GM12878 (cell line): ENCODE measurements around the gene SRSF1. TPM values are rescaled to one million over a fixed set of nuclear protein-coding genes. Genes with fewer than 3 reads are reported as not detected.

Source experiments
- ATAC-seq: fragments of 200-7000 bp; cut with Tn5 transposase; 3 replicates; pipeline ENCODE4 v1.9.1; 2020; ENCODE audit warnings: mild to moderate bottlenecking, moderate library complexity
- BruUV-seq: library from RNA; stranded (reverse); fragments of 400-500 nt; replicated peaks from 2 replicates; lab custom pipeline; 2021; lab: Mats Ljungman, UMichigan
- CTCF ChIA-PET: fragments of 300-600 bp; sonication (Branson Sonifier 250); formaldehyde crosslinking; extraction: SDS; loops from one replicate; lab custom pipeline; 2021; ENCODE audit warnings: inconsistent platforms; lab: Yijun Ruan, JAX
- POLR2A ChIA-PET: fragments of 350-600 bp; formaldehyde crosslinking; extraction: SDS; loops from one replicate; lab custom pipeline; 2021; ENCODE audit warnings: inconsistent platforms; lab: Charles Lee
- RAD21 ChIA-PET: fragments of 300-600 bp; sonication (Branson Sonifier 250); formaldehyde crosslinking; loops from one replicate; lab custom pipeline; 2023; ENCODE audit warnings: antibody characterized with exemption; ENCODE audit not compliant: unreplicated experiment; lab: Charles Lee
- SMC1A ChIA-PET: fragments of 300-600 bp; sonication (Branson Sonifier 250); formaldehyde crosslinking; loops from one replicate; lab custom pipeline; 2023; ENCODE audit not compliant: unreplicated experiment, uncharacterized antibody; lab: Charles Lee
- DNase-seq: peaks from one replicate; pipeline ENCODE4 v3.0.0-alpha.2; 2011; ENCODE audit warnings: low read depth, low spot score
- FAIRE-seq: peaks from 3 replicates; lab custom pipeline; 2011; peaks lifted over from hg19 to GRCh38; lab: Jason Lieb, UNC
- H2AFZ ChIP-seq: 2 replicates; pipeline ENCODE4 v1.6.0; 2011; ENCODE audit warnings: low read depth, low read length, control low read depth; ENCODE audit not compliant: control insufficient read depth
- H3K27ac ChIP-seq: 2 replicates; pipeline ENCODE4 v1.5.1; 2011; ENCODE audit warnings: control low read depth; ENCODE audit not compliant: control insufficient read depth, insufficient read depth
- H3K27me3 ChIP-seq, 2 experiments: replicated peaks in 1 of 2; 2 replicates each; pipeline versions ENCODE4 v1.6.0 to v1.6.1; 2011; ENCODE audit warnings: low read length in 1 of 2; ENCODE audit not compliant: control insufficient read depth in 2 of 2, insufficient read depth in 2 of 2
- H3K36me3 ChIP-seq, 2 experiments: 2 replicates each; pipeline ENCODE4 v1.5.1; 2011; ENCODE audit warnings: low read length in 1 of 2; ENCODE audit not compliant: control insufficient read depth in 2 of 2, insufficient read depth in 2 of 2
- H3K4me1 ChIP-seq: 2 replicates; pipeline ENCODE4 v1.6.1; 2011; ENCODE audit warnings: mild to moderate bottlenecking, low read length, moderate library complexity, mixed read lengths; ENCODE audit not compliant: control insufficient read depth, insufficient read depth
- H3K4me2 ChIP-seq: 2 replicates; pipeline ENCODE4 v1.6.0; 2011; ENCODE audit warnings: control low read depth; ENCODE audit not compliant: control insufficient read depth, insufficient read depth
- H3K4me3 ChIP-seq: fragments of 200-600 bp; sonication (generic); 2 replicates; pipeline ENCODE4 v1.5.1; 2016
- H3K79me2 ChIP-seq: 2 replicates; pipeline ENCODE4 v1.6.0; 2011; ENCODE audit warnings: low read length; ENCODE audit not compliant: control insufficient read depth, insufficient read depth
- H3K9ac ChIP-seq: 2 replicates; pipeline ENCODE4 v1.8.0; 2011; ENCODE audit warnings: low read length, control low read depth, mixed read lengths; ENCODE audit not compliant: control insufficient read depth, insufficient read depth
- H3K9me3 ChIP-seq: replicated peaks from 3 replicates; pipeline ENCODE4 v1.5.1; 2011; ENCODE audit warnings: mild to moderate bottlenecking, low read length; ENCODE audit not compliant: control insufficient read depth, insufficient read depth
- H4K20me1 ChIP-seq: 2 replicates; pipeline ENCODE4 v1.6.0; 2011; ENCODE audit not compliant: control insufficient read depth, insufficient read depth
- BCL3 ChIP-seq: IDR thresholded peaks from 2 replicates; pipeline ENCODE4 v1.6.1; 2011; ENCODE audit warnings: borderline replicate concordance, low read depth, mild to moderate bottlenecking, moderate library complexity, low read length; ENCODE audit not compliant: insufficient read depth, poor library complexity, severe bottlenecking
- HDAC2 ChIP-seq: fragments of 200-600 bp; sonication (generic); IDR thresholded peaks from 2 replicates; pipeline ENCODE4 v1.6.1; 2017
- MXI1 ChIP-seq: fragments of 150-350 bp; IDR thresholded peaks from 2 replicates; pipeline ENCODE4 v1.6.1; 2011; ENCODE audit warnings: low read depth, mild to moderate bottlenecking, inconsistent platforms, low read length, improper control_type of control experiment
- NRF1 ChIP-seq: conservative IDR thresholded peaks from 2 replicates; pipeline ENCODE4 v1.6.1; 2011; ENCODE audit warnings: mild to moderate bottlenecking, low read depth, low read length, improper control_type of control experiment
- PKNOX1 ChIP-seq: fragments of 450-650 bp; IDR thresholded peaks from 2 replicates; pipeline ENCODE4 v1.6.1; 2016; ENCODE audit warnings: mild to moderate bottlenecking
- POLR2A ChIP-seq: IDR thresholded peaks from 2 replicates; pipeline ENCODE4 v1.6.1; 2011; ENCODE audit warnings: low read depth, mild to moderate bottlenecking, low read length
- ZBTB33 ChIP-seq: fragments of 450-650 bp; IDR thresholded peaks from 2 replicates; pipeline ENCODE4 v1.6.1; 2017; ENCODE audit warnings: mild to moderate bottlenecking
- WGBS: methylation state at CpG from one replicate; pipeline ENCODE4 v1.1.6; 2016; ENCODE audit warnings: low lambda C conversion rate; ENCODE audit not compliant: insufficient replicate concordance, insufficient coverage; ENCODE audit errors: missing lambda C conversion rate; 5-methylcytosine and 5-hydroxymethylcytosine counted together
- in situ Hi-C: fragments of 300-500 bp; cut with MboI; formaldehyde crosslinking; loops from 9 replicates; pipeline ENCODE4 v1.14.3; 2018; ENCODE audit warnings: mixed read lengths
- intact Hi-C: fragments of 100-400 bp; cut with micrococcal nuclease; formaldehyde crosslinking; loops from one replicate; pipeline ENCODE4 v1.14.2; 2022; ENCODE audit not compliant: unreplicated experiment
- polyA plus RNA-seq, 11 experiments: library from polyadenylated mRNA; depleted of rRNA in 4 of 11; unstranded in 6 of 11; stranded (reverse) in 5 of 11; fragments of >200 nt; fragmentation: Nextera tagmentation in 4 of 11; fragmentation: Illumina TruSeq in 1 of 11; extraction: Ambion mirVana in 4 of 11; extraction: Trizol in 1 of 11; gene quantifications; 1 replicate in 1 of 11; 2 replicates in 10 of 11; pipeline versions ENCODE4 v1.2.1 to v1.2.3, GENCODE V29; 2011 to 2016; ENCODE audit warnings: inconsistent platforms in 2 of 11, missing spikeins in 2 of 11, low read depth in 1 of 11
- total RNA-seq, 4 experiments: library from RNA; depleted of rRNA in 3 of 4; stranded (reverse); fragments of >200 nt in 3 of 4; fragmentation: Illumina TruSeq in 1 of 4; extraction: Trizol in 1 of 4; gene quantifications; 2 replicates each; pipeline versions ENCODE4 v1.2.1 to v1.2.3, GENCODE V29; 2013 to 2021
- TF ChIP-seq, protein P1 (sequence below): IDR thresholded peaks from 2 replicates; pipeline ENCODE4 v1.6.1; 2012; ENCODE audit warnings: mild to moderate bottlenecking, low read depth, low read length

Gene SRSF1
- total and polyA plus RNA-seq, 10 of the 15 experiments (the other 5 are each of a cell fraction or from before 2014, with no cell fraction given): 101 to 474 (median 404) TPM

DNA sequence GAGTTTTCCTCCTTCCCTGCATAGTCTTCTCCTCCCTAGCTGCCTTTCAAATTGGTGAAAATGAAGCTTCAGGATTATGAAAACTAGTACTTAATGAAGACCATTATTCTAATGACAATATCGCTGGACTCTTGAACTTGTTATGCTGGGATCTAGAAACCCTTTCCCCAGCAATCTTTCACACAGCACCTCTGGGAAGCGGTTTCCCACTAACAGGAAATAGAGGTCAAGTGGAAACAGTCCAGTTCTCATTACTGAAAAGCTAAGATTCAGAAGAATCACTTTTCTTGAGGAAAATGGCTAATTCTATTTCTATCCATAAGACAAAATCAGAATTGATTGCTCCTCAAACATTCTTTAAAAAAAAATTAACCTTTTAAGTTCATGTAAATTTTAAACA is 17.0 kb downstream of the SRSF1 start:
- no peak for TF ChIP-seq MXI1
- no peak for TF ChIP-seq NRF1
- no peak for TF ChIP-seq BCL3
- TF ChIP-seq, protein P1, sequence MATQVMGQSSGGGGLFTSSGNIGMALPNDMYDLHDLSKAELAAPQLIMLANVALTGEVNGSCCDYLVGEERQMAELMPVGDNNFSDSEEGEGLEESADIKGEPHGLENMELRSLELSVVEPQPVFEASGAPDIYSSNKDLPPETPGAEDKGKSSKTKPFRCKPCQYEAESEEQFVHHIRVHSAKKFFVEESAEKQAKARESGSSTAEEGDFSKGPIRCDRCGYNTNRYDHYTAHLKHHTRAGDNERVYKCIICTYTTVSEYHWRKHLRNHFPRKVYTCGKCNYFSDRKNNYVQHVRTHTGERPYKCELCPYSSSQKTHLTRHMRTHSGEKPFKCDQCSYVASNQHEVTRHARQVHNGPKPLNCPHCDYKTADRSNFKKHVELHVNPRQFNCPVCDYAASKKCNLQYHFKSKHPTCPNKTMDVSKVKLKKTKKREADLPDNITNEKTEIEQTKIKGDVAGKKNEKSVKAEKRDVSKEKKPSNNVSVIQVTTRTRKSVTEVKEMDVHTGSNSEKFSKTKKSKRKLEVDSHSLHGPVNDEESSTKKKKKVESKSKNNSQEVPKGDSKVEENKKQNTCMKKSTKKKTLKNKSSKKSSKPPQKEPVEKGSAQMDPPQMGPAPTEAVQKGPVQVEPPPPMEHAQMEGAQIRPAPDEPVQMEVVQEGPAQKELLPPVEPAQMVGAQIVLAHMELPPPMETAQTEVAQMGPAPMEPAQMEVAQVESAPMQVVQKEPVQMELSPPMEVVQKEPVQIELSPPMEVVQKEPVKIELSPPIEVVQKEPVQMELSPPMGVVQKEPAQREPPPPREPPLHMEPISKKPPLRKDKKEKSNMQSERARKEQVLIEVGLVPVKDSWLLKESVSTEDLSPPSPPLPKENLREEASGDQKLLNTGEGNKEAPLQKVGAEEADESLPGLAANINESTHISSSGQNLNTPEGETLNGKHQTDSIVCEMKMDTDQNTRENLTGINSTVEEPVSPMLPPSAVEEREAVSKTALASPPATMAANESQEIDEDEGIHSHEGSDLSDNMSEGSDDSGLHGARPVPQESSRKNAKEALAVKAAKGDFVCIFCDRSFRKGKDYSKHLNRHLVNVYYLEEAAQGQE: no peak
- no peak for TF ChIP-seq HDAC2
- TF ChIP-seq ZBTB33: no peak
- no peak for TF ChIP-seq PKNOX1
- no peak for TF ChIP-seq POLR2A
- ChIA-PET CTCF (interaction anchor here (0.6 to 19.6 kb wide), 11 partner anchors 9 to 157 kb away, joined by 3 to 708 read pairs (median 5); partner anchors contain the start of genes MRPS23 and SRSF1), POLR2A (interaction anchor here (1.1 to 3.9 kb wide), 4 partner anchors 8 to 39 kb away, joined by 3 to 11 read pairs (median 7); partner anchors contain the start of gene SRSF1), RAD21 (interaction anchor here (0.8 to 4.6 kb wide), 9 partner anchors 10 to 140 kb away, joined by 3 to 25 read pairs (median 6); partner anchors contain the start of gene MRPS23), SMC1A (interaction anchor here (0.9 to 4.2 kb wide), 13 partner anchors 9 to 136 kb away, joined by 3 to 39 read pairs (median 6); partner anchors contain the start of gene SRSF1)
- FAIRE-seq: no peak
- H3K79me2 ChIP-seq: peaks cover 20% of the 10 kb centered on the region
- H3K4me2 ChIP-seq: no peak overlapping the region
- no TSS peak for BruUV-seq
- no peak for ATAC-seq
- intact Hi-C loops (no loop called here), in situ Hi-C loops (loop anchor here (10.0 kb wide), 1 partner anchor 95 kb away; no protein-coding TSS in a partner anchor)
- no peak overlapping the region for H3K4me3 ChIP-seq
- peaks cover 0 to 3% of the 10 kb centered on the region in 2 experiments; a peak in 1 of 4 replicates for H3K36me3 ChIP-seq
- H3K27me3 ChIP-seq: no peaks in the 10 kb centered on the region
- no peaks in the 10 kb centered on the region for H3K9me3 ChIP-seq
- 98% methylated on average over 2 of the region's 2 CpGs for WGBS
- H4K20me1 ChIP-seq: peaks cover 2% of the 10 kb centered on the region; the same call in 1 of the 2 replicates
- H3K9ac ChIP-seq: no peak overlapping the region
- H3K4me1 ChIP-seq: peaks cover 20% of the 10 kb centered on the region
- H3K27ac ChIP-seq: no peak overlapping the region
- no peak overlapping the region for H2AFZ ChIP-seq
- DNase-seq: no peak
